Measurements from ENCODE around the gene UGGT1. TPM values are rescaled to one million over a fixed set of nuclear protein-coding genes. Genes with fewer than 3 reads are reported as not detected.

UGGT1 gene
- total RNA-seq, 1 experiment from 2014 or later = 55.9 TPM

GRCh38 chr2:128162266-128162665 is 71.3 kb downstream of the UGGT1 start:
- H2BK12ac ChIP-seq (ENCODE audit: insufficient read length, low read depth, low read length) = no peak overlapping the region
- H3K9me3 ChIP-seq (ENCODE audit: control insufficient read depth, low read depth, low read length) = no peaks in the 10 kb centered on the region
- no peak overlapping the region for H3K9ac ChIP-seq (ENCODE audit: extremely low read depth, insufficient read length, low read length)
- H3K4me2 ChIP-seq (ENCODE audit: insufficient read depth, insufficient read length, low read length) = no peak overlapping the region
- Mint-ChIP-seq H3K27me3 (ENCODE audit: low read depth) (no peaks in the 10 kb centered on the region), H3K9me3 (no peaks in the 10 kb centered on the region), H3K27ac (no peak overlapping the region), H3K4me1 (no peaks in the 10 kb centered on the region), H3K36me3 (ENCODE audit: insufficient read depth in 1 of 3, low read depth in 3 of 3) (peaks cover 14 to 54% (median 39%) of the 10 kb centered on the region in 3 experiments; a peak in 6 of 7 replicates), H3K4me3 (no peak overlapping the region)
- no CpG with 5 or more reads among the region's 2 CpGs for WGBS (ENCODE audit: extremely low coverage, insufficient read length, low lambda C conversion rate)
- no peaks in the 10 kb centered on the region for H4K20me1 ChIP-seq (ENCODE audit: control insufficient read depth, insufficient read depth, insufficient read length)
- H3K79me2 ChIP-seq (ENCODE audit: insufficient read depth, low read length) = no peaks in the 10 kb centered on the region
- H2BK15ac ChIP-seq (ENCODE audit: low read depth, low read length) = no peak overlapping the region
- H2AFZ ChIP-seq (ENCODE audit: low read length) = no peak overlapping the region
- H3K79me1 ChIP-seq (ENCODE audit: insufficient read depth, low read depth, low read length, poor library complexity, severe bottlenecking) = no peaks in the 10 kb centered on the region
- no peak overlapping the region for H2AK5ac ChIP-seq (ENCODE audit: insufficient read length, low read length)
- H2BK20ac ChIP-seq (ENCODE audit: low read depth, low read length, poor library complexity, severe bottlenecking) = no peak overlapping the region
- H2BK120ac ChIP-seq (ENCODE audit: low read depth, low read length, poor library complexity, severe bottlenecking) = no peak overlapping the region
- no peak overlapping the region for H3T11ph ChIP-seq (ENCODE audit: low read length)
- no peak overlapping the region for H3K14ac ChIP-seq (ENCODE audit: insufficient read depth, low read length)
- TF ChIP-seq CTCF (conservative IDR thresholded peaks at IDR 0.05) = no peak
- no peak overlapping the region for H3K4ac ChIP-seq (ENCODE audit: low read depth, low read length)
- H2BK5ac ChIP-seq (ENCODE audit: insufficient read length, low read length) = no peak overlapping the region
- no peak overlapping the region for H3K27ac ChIP-seq (ENCODE audit: insufficient read length, low read depth, low read length)
- H3K23me2 ChIP-seq (ENCODE audit: insufficient read length, low read depth, low read length, poor library complexity, severe bottlenecking) = no peaks in the 10 kb centered on the region
- no peak overlapping the region for H3K23ac ChIP-seq (ENCODE audit: insufficient read length, low read depth, low read length)
- H3K4me1 ChIP-seq (ENCODE audit: insufficient read depth, low read length) = no peaks in the 10 kb centered on the region
- H3K56ac ChIP-seq (ENCODE audit: insufficient read length, low read depth, low read length) = no peak overlapping the region
- no peak overlapping the region for H3K18ac ChIP-seq (ENCODE audit: insufficient read length, low read depth, low read length)
- no peak for DNase-seq
- no peak overlapping the region for H4K5ac ChIP-seq (ENCODE audit: insufficient read length, low read depth, low read length)
- H4K91ac ChIP-seq (ENCODE audit: insufficient read length, low read depth, low read length) = no peak overlapping the region
- no peak overlapping the region for H4K8ac ChIP-seq (replicated peaks; ENCODE audit: insufficient read length, low read depth, low read length)
- H3K27me3 ChIP-seq (ENCODE audit: insufficient read depth, low read length) = no peaks in the 10 kb centered on the region

Measured in H9 (cell line).